ENCODE data around the gene CLIC4.
"Not testable (repeated sequence)": the region's sequence is repeated elsewhere in the genome, so short reads cannot be mapped to it uniquely, and the experiment has no call there.

CLIC4 gene

GRCh38 chr1:24878775-24879742 is 133.8 kb downstream of the CLIC4 start:
- DNase-seq, result no peak

GRCh38 chr1:24881034-24881433 is 135.8 kb downstream of the CLIC4 start:
- no peak for DNase-seq

GRCh38 chr1:24884751-24885150 is 139.5 kb downstream of the CLIC4 start:
- DNase-seq, result no peak

- DNase-seq, result no peak
These were observed 141.0 kb downstream of the CLIC4 start for GRCh38 chr1:24886241-24886640.

GRCh38 chr1:24888061-24888970 is 143.1 kb downstream of the CLIC4 start:
- no peak for DNase-seq

GRCh38 chr1:24888971-24889676 is 143.9 kb downstream of the CLIC4 start:
- no peak for DNase-seq

GRCh38 chr1:24890887-24891286 is 145.6 kb downstream of the CLIC4 start:
- DNase-seq, result no peak

GRCh38 chr1:24891367-24891766 is 146.1 kb downstream of the CLIC4 start:
- DNase-seq, result not testable (repeated sequence)

- DNase-seq, result no peak
These were observed 147.2 kb downstream of the CLIC4 start for GRCh38 chr1:24892188-24893153.

GRCh38 chr1:24893431-24893830 is 148.2 kb downstream of the CLIC4 start:
- DNase-seq, result no peak
